IPS-NIHi7 (cell line): ENCODE data around the gene OCSTAMP.

Source experiments
- DNase-seq: peaks from one replicate; pipeline ENCODE4 v3.0.0; 2012; ENCODE audit warnings: mixed read lengths; ENCODE audit errors: extremely low spot score

The OCSTAMP gene, protein sequence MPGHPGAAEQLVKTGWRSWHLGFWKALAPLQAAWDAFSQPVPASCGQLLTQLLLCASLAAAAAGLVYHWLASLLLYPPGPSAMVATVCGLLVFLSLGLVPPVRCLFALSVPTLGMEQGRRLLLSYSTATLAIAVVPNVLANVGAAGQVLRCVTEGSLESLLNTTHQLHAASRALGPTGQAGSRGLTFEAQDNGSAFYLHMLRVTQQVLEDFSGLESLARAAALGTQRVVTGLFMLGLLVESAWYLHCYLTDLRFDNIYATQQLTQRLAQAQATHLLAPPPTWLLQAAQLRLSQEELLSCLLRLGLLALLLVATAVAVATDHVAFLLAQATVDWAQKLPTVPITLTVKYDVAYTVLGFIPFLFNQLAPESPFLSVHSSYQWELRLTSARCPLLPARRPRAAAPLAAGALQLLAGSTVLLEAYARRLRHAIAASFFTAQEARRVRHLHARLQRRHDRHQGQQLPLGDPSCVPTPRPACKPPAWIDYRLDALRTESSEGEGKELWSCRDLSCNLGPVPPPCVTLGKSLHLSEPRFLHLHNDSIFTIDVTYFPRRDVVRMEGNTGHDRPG

DNA sequence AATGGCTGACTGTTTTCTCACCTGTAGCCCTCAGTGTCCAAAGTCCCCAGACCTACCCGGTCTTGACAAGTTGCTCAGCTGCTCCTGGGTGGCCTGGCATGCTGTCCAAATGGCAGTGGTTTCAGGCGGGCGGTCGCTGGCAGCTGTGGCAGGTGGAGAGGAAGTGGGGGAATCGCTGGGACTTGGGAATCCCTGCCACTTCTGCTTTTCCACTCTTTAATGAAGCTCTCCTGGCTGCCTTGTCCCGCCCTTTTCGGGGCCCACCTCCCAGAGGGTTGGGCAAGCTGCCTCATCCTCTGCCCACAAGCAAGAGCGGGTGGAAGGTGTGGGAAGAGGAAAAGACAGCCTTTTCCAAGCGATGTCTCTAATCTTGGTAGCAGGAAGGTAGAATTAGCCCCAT is at the start of gene OCSTAMP:
TSS of gene OCSTAMP (minus strand) at position 194 of the 400 bp plus-strand sequence. CDS start at position 100, 94 bp downstream.
- DNase-seq: no peak

DNA sequence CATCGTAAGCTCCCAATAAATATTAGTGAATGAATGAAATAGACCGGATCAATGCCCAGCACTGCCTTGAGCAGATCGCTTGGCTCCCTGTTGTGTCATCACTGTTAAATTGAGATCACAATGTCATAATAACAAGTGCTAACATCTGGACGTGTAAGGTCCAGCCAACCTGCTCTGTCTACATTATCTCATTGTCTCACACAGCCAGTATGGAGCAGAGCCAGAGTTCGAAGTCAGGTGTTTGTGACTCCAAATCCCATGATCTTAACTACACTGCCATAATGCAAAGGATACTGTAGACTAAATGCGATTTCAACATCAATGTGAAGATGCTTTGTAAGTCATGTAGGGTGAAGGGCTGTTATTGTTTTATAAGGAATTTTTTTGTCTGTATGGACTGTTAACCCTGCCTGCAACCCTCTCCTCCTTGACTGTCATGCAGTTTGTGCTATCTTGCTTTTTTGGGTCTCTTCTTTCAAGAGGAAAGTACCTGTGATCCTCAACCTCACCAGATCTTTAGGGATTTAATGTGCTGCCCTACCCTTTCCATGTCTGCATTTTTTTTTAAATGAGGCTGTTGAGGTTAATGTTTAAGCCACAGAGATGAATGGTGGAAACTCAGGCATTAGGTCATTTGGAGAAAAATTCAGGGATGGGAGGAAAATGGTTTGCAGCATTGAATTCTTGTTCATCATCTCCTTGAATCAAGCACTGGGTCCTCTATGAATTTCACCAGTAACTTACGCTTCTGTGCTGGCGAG is 49.0 kb upstream of the OCSTAMP start:
- no peak for DNase-seq

DNA sequence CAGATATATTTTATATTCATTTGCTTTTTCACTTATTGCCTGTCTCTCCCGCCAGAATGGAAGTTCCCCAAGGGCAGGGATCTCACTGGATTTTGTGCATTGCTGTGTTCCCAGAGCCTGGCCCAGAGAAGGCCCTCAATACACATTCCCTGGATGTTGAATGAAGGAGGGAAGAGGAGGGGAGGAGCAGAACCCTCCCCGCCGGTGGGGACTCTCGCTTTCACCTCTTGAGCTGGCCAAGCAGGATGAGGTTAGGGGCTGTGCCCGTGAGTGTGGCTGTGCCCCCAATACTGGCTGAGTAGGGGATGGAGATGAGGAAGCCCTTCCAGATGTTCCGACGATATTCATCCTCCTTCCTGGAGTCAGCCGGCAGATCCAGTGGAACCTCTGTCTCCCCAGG is 45.5 kb upstream of the OCSTAMP start:
- no peak for DNase-seq

DNA sequence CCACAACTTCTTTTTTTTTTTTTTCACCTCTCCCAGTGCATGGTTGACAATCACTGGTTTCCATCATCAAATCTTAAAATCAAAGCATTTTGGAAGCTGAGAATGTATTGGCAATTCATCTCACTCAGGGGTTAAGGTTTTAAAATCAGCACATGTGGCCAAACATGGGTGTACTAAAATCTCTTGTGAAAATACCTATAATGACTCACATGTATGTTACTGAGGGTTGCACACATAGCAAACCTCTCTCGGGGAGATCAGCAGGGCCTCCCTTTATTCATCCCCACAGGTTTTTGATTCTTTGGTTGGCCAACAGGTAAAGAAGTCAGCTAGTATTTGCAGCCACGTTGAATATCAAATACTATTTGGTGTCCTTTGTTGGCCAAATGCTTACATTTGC is 44.3 kb upstream of the OCSTAMP start:
- DNase-seq: no peak

DNA sequence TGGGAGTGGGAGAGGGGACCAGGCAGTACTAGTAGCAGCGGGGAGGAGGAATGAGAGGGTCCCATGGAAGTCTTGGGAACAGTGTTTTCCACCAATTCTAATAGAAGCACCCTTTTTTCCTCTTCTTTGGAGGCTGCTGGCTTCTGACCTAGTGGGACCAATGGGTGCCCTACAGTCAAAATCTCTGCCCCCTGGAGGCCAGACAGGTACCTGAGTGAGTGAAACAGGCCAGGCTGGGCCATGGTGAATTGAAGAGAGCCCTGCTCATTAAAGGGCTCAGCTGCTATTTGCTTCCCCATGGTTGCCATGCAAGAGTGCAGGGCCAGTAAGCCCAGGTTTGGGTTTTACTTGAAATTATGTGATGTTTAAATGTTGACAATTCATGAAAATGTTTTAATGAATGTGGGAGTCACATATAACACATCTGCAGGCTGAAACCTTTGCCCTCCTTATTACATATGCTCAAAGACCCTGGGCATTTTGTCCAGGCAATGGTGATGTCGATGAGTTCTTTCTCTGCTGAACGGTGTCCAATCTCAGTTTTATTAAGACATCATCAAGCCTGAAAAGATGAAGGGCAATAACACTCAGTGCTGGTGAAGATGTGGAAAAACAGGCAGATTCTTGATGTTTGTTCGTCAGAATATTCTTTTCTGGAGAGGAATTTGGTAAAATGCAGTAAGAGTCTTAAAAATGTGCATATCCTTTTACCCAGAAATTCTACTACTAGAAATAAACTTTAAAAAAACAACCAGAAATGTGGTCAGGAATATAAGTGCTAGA is 42.3 kb upstream of the OCSTAMP start:
- peak; percentile 51 for DNase-seq

DNA sequence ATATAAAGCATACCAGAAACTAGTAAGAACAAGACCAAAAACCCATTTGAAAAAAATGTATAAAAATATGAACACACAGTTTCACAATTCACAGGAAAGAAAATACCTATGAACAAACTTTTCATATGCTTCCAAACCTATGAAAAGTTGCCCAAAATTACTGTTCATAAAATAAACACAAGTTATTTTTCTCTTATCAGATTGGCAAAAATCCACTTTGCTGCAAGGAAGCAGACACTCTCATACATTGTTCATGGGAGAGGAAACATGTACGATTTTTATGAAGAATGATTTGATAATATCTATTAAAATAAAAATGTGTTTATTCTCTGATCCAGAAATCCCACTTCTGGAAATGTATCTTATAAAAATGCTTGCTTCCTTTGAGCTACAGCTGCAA is 40.0 kb upstream of the OCSTAMP start:
- no peak for DNase-seq

DNA sequence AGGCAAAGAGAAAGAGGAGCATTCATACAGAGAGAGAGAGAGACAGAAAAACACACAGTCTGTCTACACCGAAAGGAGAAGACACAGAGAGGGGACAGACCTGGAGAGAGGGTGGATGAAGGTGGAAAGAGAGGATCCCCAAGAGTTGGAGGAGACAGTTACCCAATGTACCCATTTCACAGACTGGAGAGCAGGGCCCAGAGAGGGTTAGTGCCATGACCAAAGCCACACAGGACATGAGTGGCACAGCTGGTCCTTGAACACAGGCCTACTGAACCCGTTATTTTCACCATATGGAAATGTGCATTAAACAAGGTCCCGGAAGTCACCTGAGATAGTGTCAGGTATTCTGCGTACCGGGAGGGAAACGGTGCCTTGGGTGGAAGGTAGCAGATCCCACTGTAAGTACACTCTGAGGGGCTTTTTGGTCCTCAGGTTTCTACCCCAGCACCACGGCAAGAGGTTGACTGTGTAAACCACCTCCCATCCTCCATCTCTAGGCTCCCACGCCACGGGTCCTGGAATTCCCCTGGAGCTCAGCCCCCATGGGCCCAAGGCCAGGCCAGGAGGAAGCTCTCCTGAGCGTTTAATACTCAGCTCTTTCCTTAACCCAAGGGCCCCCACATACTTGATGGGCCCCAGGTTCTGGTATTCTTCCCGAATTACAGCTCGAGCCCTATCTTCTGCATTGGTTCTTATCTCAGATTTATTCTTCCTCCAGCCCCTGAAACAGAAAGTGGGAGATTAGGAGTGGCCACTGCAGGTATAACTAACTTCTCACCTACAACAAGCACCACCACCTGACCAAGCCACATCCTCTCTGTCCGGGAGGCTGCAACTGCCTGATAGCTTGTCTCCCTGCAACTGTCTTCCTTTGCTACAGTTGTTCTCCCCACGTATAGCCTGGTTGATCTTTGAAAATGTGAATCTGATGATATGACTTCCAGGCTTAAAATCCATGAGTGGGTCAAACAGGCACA is 38.4 kb upstream of the OCSTAMP start:
- no peak for DNase-seq

DNA sequence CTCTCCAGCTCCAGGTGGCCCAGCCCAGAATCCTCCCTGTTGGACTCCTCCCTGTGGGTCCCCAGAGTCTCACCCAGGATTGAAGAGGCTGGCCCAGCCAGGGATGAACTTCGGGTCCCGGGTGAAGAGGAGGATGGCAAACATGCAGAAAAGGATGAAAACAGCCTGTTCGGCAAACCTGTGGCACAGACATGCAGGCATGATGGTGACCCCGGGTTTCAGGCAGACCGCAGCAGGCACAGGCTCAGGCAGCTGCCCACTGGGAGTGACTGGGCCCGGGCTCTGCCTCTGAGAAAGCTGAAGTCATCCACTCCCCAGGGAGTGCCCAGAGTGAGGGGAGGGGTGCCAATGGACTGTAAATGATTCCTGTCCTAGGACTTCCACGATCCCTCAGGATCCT is 37.5 kb upstream of the OCSTAMP start:
- DNase-seq: no peak

DNA sequence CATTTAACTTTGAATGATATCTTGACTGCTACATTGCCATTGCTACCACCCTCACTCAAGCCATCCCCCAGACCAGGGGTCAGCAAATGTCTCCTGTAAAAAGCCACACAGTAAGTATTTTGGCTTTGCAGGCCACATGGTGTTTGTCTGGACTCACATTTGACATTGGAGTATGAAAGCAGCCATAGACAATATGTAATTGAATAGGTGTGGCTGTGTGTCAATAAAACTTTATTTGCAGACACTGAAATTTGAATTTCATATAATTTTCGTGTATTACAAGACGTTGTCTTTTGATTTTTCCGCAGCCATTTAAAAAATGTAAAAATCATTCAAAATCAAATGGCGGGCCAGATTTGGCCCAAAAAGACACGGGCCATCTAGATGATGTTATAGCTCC is 36.3 kb upstream of the OCSTAMP start:
- DNase-seq: no peak

DNA sequence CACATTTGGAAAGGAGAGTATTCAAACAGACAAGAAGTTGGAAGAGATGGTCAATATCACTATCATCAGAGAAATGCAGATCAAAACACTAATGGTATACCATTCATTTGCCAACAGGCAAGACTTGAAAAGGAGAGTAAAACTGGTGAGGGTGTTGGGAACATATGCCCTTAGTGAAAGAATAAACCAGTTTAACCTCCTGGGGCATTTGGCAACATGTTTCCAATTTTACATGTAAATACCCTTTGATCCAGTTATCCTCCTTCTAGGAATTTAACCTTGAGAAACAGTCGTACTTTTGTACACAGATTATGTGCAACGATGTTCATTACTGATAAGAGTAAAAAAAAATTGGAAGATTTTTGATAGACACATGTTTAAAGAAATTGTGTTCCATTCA is 34.1 kb upstream of the OCSTAMP start:
- DNase-seq: no peak

DNA sequence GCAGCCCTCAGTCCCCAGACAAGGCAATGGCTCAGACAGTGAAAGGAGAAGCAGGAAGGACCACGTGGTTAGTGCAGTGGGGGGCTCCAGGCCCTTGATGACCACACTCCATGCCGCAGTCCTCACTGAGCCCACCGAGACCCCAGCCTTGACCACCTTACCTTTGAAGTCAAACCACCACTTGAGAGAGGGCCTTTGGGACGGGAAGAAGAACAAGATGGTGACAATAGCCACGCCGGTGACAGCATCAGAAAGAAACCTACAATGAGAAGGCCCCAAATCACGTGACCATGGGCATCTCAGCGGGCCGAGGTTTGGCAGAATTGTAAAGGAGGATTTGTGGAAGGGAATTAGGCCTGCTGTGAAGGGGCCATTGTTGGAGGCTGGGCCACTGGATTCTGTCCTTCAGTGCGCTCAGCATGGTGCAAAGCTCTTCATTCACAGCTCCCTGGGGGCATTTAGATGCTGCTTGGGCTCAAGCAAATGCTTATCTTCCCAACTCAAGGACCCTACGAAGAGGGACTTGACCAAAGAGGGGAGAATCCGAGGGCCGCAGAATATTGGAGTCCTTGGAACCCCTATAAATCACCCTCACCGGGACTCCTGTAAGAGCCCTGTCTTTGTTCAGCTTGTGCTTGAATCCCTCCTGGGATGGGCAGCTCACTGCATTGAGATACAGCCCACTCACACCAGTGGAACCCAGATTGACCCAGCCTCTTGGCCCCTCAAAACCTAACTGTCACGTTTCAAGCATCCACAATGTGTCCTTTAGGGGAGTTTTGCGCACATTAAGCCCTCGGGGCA is 33.2 kb upstream of the OCSTAMP start:
- DNase-seq: peak; percentile 78

DNA sequence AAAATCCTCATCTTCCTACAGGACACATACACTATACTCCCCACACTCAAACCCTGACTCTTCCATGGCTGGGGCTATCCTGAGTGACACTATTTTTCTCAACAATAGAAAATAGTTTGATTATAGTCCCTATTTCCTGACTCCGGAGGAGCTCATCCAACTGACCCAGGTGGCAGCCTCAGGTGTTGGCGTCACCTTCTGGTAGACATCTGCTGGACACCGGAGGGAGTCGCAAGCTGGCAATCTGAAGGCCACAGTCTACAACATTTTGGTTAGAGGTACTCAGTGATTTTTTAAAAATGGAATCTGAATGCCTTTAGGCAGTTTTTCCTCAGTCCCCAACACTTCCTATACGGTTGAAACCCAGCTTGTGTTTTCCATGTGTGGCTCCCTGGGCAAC is 32.2 kb upstream of the OCSTAMP start:
- DNase-seq: no peak

DNA sequence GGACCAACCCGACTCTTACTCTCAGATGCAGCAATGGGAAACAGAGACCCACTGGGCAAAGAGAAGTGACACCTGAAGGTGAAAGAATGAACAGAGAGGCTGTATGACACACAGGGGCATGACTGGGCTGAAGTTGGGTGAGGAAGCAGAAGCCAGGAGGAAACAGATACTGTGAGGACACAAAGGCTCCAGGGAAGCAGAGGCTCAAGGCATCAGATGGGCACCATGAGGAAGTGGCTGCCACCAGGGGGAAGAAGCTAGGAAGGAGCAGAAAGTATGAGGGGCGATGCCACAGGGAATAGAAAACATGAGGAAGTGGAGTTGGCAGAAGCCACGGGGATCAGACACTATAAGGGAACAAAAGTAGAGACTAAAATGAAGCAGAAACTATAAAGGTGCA is 30.9 kb upstream of the OCSTAMP start:
- no peak for DNase-seq

DNA sequence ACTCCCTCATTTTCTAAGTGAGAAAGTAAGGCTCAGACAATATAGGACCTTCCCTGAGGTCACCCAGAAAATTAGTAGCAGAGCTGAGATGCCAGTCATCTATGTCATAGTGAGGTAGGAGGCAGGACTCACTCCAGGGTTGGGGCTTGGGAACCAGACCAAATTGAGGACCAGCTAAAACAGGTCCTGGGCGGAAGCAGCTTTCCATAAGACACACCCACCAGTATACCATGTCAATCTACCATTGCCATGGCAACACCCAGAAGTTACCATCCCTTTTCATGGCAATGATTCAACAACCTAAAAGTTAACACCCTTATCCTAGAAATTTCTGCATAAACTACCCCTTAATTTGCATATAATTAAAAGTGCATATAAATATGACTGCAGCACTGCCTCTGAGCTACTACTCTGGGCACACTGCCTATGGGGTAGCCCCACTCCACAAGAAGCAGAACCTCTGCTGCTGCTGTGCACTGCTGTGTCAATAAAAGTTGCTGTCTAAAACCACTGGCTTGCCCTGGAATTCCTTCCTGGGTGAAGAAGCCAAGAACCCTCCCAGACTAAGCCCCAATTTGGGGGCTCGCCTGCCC is 30.3 kb upstream of the OCSTAMP start:
- DNase-seq: no peak

DNA sequence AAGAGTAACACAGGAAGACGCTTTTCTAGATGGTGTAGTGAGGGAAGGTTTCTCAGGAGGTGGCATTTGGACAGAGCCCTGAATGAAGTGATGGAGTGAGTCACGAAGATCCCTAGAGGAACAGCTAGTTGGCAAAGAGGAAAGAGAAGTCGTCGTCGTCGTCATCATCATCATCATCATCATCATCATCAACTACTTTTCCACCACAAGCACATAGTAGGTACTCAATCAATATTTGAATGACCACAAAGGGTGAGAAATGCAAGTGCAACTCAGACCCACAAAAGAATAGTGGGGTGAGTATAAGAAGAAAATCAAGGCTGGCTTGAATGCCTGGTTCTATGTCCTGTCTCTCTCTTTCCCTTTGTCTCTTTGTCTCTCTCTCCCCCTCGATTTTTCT is 28.3 kb upstream of the OCSTAMP start:
- no peak for DNase-seq

DNA sequence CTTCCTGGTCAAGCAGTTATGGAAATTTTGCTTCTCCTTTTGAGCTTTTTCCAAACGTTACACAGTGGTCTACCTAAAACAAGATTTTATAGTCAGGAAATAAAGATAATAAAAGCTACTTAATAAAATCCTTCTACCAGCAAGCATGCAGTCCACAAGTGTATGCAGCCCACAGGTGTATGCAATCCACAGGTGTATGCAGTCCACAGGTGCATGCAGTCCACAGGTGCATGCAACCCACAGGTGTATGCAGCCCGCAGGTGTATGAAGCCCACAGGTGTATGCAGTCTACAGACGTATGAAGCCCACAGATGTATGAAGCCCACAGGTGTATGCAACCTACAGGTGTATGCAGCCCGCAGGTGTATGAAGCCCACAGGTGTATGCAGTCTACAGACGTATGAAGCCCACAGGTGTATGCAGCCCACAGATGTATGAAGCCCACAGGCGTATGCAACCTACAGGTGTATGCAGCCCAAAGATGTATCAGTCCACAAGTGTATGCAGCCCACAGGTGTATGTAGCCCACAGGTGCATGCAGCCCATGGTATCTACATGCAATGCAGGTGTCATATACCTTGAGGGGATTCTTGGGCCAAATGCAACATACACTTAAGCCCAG is 26.4 kb upstream of the OCSTAMP start:
- no peak for DNase-seq

DNA sequence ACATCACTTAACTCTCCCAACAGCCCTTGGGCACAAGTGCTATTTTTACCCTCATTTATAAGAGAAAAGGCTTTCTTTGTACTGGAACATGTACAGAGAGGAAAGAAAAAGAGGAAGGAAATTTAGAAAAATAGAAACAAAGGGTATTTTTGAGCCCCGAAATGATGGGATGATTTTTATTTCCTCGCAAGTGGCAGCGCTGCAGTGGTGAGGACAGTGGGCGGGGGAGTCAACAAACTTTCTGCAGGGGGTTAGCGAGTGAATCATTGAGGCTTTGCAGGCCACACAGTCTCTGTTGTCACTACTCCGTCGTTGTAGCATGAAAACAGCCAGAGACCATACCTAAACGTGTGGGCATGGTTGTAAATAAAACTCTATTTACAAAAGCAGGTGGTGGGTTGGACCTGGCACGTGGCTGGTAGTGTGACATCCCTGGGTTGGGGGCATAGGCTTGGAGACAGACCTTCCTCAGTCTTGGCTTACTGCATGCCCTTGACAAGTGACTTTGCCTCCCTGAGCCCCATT is 25.5 kb upstream of the OCSTAMP start:
- DNase-seq: no peak

DNA sequence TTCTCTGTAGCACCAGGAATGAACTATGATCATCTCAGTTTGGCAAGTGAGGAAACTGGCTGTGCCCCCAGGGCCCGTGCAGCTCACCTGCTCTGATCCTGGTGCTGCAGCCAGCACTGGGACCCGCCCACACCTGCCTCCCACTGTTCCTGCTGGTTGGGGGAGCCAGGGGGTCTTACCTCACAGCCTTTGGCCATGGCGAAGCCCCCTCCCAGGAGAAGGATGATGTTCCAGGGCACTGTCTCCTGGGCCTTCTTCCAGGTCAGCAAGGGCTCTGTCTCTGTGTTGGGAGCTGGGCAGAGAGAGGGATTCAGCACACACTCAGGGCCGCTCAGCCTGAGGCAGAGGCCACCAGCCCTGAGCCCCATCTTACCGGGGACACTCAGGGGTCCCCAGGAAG is 24.9 kb upstream of the OCSTAMP start:
- no peak for DNase-seq
